Hematopoietic multipotent progenitor cell treated with erythropoietin and hydrocortisone succinate and interleukin-3 and kit ligand, for 4 days (in vitro differentiated cells): ENCODE data around the gene XIRP1.

Source experiments
- DNase-seq: peaks from one replicate; pipeline ENCODE4 v3.0.0-alpha.2; 2015

Gene XIRP1

GRCh38 chr3:39140341-39140971 lies 51.9 kb downstream of the XIRP1 start:
- no peak for DNase-seq

DNA sequence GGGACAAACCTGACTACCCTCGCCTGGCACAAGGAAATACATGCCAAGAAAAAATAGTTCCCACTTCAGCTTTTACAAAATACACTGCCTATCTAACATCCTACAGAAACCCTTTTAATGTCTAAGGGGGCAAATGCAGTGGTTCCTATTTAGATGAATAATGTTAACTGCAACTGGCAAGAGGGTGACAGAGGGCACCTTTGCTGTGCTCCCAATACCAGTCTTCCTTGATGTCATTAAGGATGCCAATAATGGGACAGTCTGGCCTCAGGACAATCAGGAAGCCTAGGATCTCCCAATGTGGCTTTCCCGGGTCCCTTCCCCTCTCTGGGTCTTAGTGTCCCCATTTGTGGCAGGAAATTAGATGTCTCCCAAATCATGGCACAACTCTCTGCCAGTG lies 53.0 kb downstream of the XIRP1 start:
- DNase-seq = no peak

- no peak for DNase-seq
Measured at GRCh38 chr3:39138804-39139415, 53.5 kb downstream of the XIRP1 start.

- DNase-seq = no peak
Measured at GRCh38 chr3:39137991-39138803, 54.2 kb downstream of the XIRP1 start.

GRCh38 chr3:39137435-39137936 lies 54.9 kb downstream of the XIRP1 start:
- no peak for DNase-seq

GRCh38 chr3:39136533-39137434 lies 55.6 kb downstream of the XIRP1 start:
- DNase-seq = peak; percentile 36

GRCh38 chr3:39135170-39135805 lies 57.1 kb downstream of the XIRP1 start:
- no peak for DNase-seq

- DNase-seq = no peak
Measured at GRCh38 chr3:39134305-39134704, 58.1 kb downstream of the XIRP1 start.

GRCh38 chr3:39133822-39134221 lies 58.6 kb downstream of the XIRP1 start:
- no peak for DNase-seq
